Measurements from ENCODE around the gene TNF.
A peak's percentile ranks its signal among the peaks of the same experiment; 100 is the strongest.

TNF gene

GRCh38 chr6:31538805-31539400, 36.5 kb upstream of the TNF start:
- no peak for TF ChIP-seq CTCF (conservative IDR thresholded peaks at IDR 0.05)
- H3K27ac ChIP-seq = peak overlapping the region; percentile 94; the same call in 1 of the 2 replicates

GRCh38 chr6:31540640-31541039, 34.7 kb upstream of the TNF start:
- peak overlapping the region; percentile 94 for H3K27ac ChIP-seq
- TF ChIP-seq CTCF (conservative IDR thresholded peaks at IDR 0.05) = no peak

- peak overlapping the region; percentile 94 for H3K27ac ChIP-seq
- TF ChIP-seq CTCF (conservative IDR thresholded peaks at IDR 0.05) = no peak
These were observed 34.2 kb upstream of the TNF start for GRCh38 chr6:31541059-31541657.

GRCh38 chr6:31541658-31542521, 33.5 kb upstream of the TNF start, which contains the start of gene DDX39B:
TSS of gene DDX39B (minus strand) at chr6:31542003. CDS start at chr6:31540532, 1,471 bp downstream.
- no peak for TF ChIP-seq CTCF (conservative IDR thresholded peaks at IDR 0.05)

GRCh38 chr6:31543639-31544038, 31.7 kb upstream of the TNF start:
- TF ChIP-seq CTCF (conservative IDR thresholded peaks at IDR 0.05) = no peak
- H3K27ac ChIP-seq = peak overlapping the region; percentile 94

More at GRCh38 chr6:31541658-31542521, 33.5 kb upstream of the TNF start, which contains the start of gene DDX39B:
- H3K27ac ChIP-seq = peak within 1 kb of the TSS; percentile 94

- no peak for TF ChIP-seq CTCF (conservative IDR thresholded peaks at IDR 0.05)
These were observed 30.7 kb upstream of the TNF start for GRCh38 chr6:31544676-31545075.

GRCh38 chr6:31545291-31545690, 30.1 kb upstream of the TNF start:
- no peak overlapping the region for H3K27ac ChIP-seq
- no peak for TF ChIP-seq CTCF (conservative IDR thresholded peaks at IDR 0.05)

More at GRCh38 chr6:31544676-31545075, 30.7 kb upstream of the TNF start:
- no peak overlapping the region for H3K27ac ChIP-seq

Measured in VCaP (cell line).